T-helper 2 cell (primary cell): ENCODE results near the gene SLC31A1.
"Not testable (repeated sequence)": the region's sequence is repeated elsewhere in the genome, so short reads cannot be mapped to it uniquely, and the experiment has no call there.

ENCODE experiments used
- DNase-seq, 5 experiments: peaks; one replicate each; pipeline versions ENCODE4 v3.0.0 to v3.0.0-alpha.2; 2012 to 2022

SLC31A1 gene

GRCh38 chr9:113267911-113268566, 46.7 kb downstream of the SLC31A1 start:
- no peak for DNase-seq

DNA sequence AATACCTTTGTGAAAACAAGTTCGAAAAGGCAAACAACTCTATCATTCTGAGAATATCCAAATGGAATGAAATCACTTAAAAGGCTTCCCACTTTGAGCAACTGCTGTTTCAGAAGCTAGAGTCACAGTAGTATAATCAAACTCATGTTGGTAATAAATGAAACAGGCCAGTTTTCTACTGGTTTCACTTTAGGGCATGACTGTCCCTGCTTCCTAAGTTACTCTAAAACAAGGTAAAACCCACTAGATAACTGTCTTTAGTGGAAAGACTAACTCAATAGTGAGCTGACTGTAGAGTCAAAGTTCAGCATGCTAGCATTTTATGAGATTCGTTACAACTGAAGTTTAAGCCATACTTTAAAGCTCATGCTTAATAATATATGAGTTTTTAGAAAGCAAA, 48.0 kb downstream of the SLC31A1 start:
- DNase-seq: no peak

GRCh38 chr9:113269871-113270270, 48.5 kb downstream of the SLC31A1 start:
- no peak for DNase-seq

- peak in 2 of 5 experiments; percentile 44 to 67 for DNase-seq
Observed at GRCh38 chr9:113274474-113275156, 53.3 kb downstream of the SLC31A1 start.

DNA sequence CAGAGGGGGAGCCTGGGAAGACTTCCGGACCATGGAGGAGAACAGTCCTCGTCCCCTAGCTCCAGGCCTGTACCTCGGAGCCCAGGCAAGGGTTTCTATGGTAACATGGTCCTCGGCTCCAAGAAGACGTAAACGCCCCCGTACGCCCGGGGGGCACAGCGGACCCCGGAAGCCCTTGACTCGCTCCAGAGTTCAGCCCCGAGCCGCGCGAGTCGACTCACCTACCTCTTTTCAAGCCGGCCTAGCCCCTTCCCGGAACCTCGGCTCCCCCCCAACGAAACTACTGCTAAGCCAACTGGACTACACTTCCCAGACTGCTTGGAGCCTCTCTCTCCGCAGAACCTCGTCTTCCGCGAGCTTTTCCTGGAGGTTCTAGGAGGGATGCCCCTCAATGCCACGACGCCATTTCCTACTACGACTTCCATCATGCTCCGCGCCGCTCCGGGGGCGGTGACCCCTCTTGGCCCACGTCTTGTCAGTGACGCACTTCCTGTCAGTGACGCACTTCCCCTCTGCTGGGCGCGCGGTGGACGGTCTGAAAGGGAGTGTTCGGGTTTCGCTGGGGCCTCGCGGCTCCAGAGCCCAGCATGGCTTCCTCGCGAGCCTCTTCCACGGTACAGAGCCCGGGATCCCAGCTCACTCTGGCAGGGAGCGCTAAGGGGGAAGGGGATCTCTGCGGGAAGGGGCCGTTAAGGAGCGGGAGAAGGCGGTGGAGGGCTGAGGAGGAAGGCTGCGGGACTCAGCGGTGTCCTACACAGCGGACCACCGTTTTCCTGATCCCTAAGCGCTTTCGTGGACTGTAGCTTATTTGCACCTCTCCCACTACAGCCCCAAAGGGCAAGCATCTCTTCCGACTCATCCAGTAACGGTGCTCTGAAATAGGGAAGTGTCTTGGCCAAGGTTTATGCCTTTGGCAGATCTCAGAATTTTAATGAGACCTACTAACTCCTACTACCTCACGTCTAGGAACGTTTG, 54.1 kb downstream of the SLC31A1 start, which contains the start of the genes CDC26 and PRPF4:
CDC26 (minus strand) TSS at position 416 of the 975 bp plus-strand sequence. CDS start 3,065 bp downstream, outside the sequence.
PRPF4 (plus strand) TSS at position 502 of the 975 bp plus-strand sequence; CDS start at position 588, 86 bp downstream.
- DNase-seq: peak; percentile 89 to 98 (median 93)

- no peak for DNase-seq
Observed at GRCh38 chr9:113278840-113279239, 57.5 kb downstream of the SLC31A1 start.

GRCh38 chr9:113281356-113281755, 60.0 kb downstream of the SLC31A1 start:
- DNase-seq: no peak

DNA sequence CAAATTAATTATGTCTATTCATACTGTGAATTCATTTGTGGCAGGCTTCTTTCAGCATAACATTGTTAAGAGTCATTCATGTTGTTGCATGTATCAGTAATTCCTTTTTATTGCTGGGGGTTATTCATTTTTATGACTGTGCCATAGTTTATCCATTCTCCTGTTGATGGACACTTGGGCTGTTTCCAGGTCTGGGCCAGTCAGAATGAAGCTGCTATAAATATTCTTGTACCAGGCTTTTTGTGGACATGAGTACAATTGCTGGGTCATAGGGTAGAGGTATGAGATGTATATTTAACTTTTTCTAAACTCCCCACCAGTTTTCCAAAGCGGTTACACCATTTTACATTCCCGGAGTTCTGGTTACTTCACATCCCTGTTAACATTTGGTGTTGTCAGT, 67.7 kb downstream of the SLC31A1 start:
- no peak for DNase-seq

DNA sequence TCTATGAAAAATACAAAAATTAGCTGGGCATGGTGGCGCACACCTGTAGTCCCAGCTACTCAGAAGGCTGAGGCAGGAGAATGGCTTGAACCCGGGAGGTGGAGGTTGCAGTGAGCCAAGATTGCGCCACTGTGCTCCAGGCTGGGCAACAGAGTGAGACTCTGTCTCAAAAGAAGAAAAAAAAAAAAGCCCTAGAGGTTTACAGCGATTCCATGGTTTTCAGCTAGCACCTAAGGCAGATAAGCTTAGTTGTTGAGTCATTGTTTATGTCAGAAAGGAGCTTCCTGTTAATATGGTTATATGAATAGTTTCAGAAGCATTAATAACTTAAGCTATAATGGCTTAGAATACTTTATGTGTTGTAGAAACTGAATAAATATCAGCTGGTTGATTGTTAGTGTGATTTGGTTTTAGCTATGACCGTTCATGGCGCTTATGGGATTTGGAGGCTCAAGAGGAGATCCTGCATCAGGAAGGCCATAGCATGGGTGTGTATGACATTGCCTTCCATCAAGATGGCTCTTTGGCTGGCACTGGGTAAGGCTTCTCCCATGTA, 68.8 kb downstream of the SLC31A1 start:
- no peak for DNase-seq

GRCh38 chr9:113293285-113293878, 72.0 kb downstream of the SLC31A1 start:
- DNase-seq: peak in 1 of 5 experiments; percentile 27

DNA sequence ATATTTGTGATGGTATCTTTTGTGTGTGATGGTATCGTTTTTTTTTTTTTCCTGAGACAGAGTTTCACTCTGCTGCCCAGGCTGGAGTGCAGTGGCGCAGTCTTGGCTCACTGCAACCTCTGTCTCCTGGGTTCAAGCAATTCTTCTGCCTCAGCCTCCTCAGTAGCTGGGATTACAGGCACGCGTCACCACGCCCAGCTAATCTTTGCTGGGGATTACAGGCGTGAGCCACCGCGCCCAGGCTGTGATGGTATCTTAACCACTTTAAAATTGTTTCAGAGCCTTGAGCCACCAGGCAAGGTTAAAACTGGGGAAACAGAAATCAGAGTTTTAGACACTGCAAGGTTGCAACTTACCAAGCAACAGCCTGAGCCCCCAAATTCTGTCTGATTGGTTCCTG, 74.9 kb downstream of the SLC31A1 start:
- DNase-seq: not testable (repeated sequence)

DNA sequence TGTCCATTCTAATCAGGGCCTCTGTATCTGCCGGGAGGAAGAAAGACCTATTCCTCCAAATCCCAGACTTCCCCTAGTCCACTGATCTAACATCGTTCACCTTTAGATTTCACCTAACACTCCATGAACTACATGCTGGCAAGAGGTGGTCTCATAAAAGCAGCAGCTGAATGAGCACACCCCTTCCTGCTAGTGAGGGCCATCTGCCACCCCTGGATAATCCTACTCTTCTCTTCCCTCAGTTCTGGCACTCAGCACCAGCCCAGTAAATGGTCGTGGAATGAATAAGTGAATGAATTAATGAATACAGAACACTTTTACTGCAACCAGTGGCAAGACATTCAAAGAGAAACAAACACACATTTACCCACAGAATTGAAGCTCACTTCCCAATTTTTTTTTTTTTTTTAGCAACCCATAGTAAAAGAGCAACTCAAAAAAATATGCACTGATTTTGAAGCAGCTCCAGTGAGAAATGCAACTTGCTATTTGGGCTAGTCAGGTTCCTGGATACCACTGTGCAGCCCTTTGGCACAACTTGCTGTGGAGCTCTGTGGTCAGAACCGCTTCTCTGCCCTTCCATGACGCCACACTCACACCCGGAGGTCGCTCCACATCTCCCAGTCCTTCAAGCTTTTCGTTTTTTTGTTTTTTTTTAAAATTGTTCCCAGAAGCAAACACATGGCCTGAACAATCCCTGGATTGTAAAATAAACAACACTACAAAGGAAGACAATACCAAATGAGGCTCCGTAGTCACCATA, 75.6 kb downstream of the SLC31A1 start:
- DNase-seq: no peak

- no peak for DNase-seq
Observed at GRCh38 chr9:113298311-113298710, 77.0 kb downstream of the SLC31A1 start.

- DNase-seq: no peak
Observed at GRCh38 chr9:113298924-113299770, 77.8 kb downstream of the SLC31A1 start.

GRCh38 chr9:113299800-113300292, 78.5 kb downstream of the SLC31A1 start:
- no peak for DNase-seq

- no peak for DNase-seq
Observed at GRCh38 chr9:113301548-113301947, 80.2 kb downstream of the SLC31A1 start.

DNA sequence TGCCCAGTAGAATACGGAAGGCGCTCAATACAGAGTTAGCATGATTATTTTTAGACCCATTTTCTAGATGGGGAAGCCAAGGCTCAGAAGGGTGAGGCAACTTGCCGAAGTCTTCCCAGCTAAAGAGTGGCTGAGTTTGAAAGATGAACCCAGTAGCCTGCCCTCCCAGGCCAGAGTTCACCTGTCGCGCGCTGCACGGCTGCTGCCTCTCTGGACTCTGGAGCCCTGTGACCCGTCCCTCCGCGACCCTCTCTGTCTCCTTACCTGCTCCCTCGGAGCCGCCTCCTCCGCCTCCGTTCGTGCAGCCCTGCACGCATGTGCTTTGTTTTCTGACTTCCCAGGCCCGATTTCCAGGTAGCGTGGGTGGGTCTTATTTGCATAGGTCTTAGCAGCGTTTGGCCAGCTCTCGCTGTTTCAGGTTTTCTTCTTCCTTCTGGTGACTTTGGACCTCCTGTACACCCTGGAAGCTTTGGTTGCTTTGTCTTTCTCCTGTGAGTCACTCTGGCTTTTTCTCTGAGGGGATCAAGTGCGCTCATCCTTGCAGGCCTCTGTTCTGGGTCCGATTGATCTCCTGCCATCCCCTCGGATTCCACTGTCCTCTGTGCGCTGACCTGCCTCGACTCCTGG, 81.6 kb downstream of the SLC31A1 start, which contains the start of gene RNF183:
RNF183 (minus strand) TSS at position 585 of the 627 bp plus-strand sequence. CDS start 5,192 bp downstream, outside the sequence.
- DNase-seq: no peak

DNA sequence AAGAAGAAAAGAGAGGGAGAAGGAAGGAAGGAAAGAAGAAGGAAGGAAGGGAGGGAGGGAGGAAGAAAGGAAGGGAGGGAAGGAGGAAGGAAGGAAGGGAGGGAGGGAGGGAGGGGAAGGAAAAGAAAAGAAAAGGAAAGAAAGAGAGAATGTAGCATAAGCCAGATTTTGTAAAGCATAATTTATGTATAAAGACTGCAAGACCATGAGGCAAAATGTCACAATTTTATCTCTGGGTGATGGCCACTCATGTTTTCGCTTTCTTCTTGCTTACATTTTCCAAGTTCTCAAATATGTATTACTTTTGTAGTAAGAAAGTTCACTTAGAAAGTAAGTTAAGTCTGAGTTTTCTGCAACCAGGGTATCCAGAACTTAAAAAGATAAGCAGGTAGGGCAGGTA, 85.2 kb downstream of the SLC31A1 start:
- no peak for DNase-seq

GRCh38 chr9:113307396-113307975, 86.1 kb downstream of the SLC31A1 start:
- DNase-seq: no peak
